Measurements from ENCODE around the gene AMBP. TPM values are rescaled to one million over a fixed set of nuclear protein-coding genes. Genes with fewer than 3 reads are reported as not detected.
A peak's percentile ranks its signal among the peaks of the same experiment; 100 is the strongest.

AMBP gene
- total and polyA plus RNA-seq, 2 of the 13 experiments (the other 11 are each of a cell fraction or from before 2014, with no cell fraction given) = 1,510 to 2,580 TPM

- TF ChIP-seq U2AF1 (optimal IDR thresholded peaks at IDR 0.05; ENCODE audit: low read depth, low read length) (no peak), DR1 (CRISPR knock-in tag; IDR thresholded peaks at IDR 0.05) (no peak), TRIM22 (IDR thresholded peaks at IDR 0.05) (no peak), KDM6A (CRISPR knock-in tag; IDR thresholded peaks at IDR 0.05; ENCODE audit: low read depth) (no peak), ZBTB7B (CRISPR knock-in tag; IDR thresholded peaks at IDR 0.05) (no peak), KDM5B (CRISPR knock-in tag; IDR thresholded peaks at IDR 0.05; ENCODE audit: borderline replicate concordance) (no peak; the same call in 1 of the 2 replicates), CHD4 (IDR thresholded peaks at IDR 0.05; ENCODE audit: borderline replicate concordance, low read length) (no peak), ZNF234 (CRISPR knock-in tag; conservative IDR thresholded peaks at IDR 0.05) (no peak), CENPBD1 (CRISPR knock-in tag; IDR thresholded peaks at IDR 0.05; ENCODE audit: borderline replicate concordance, low read depth) (no peak), PITX1 (CRISPR knock-in tag; IDR thresholded peaks at IDR 0.05) (no peak), SIN3A (IDR thresholded peaks at IDR 0.05; ENCODE audit: borderline replicate concordance, low read depth, low read length) (no peak; the same call in 1 of the 2 replicates), NAIF1 (CRISPR knock-in tag; IDR thresholded peaks at IDR 0.05; ENCODE audit: borderline replicate concordance) (no peak), ZSCAN12 (CRISPR knock-in tag; IDR thresholded peaks at IDR 0.05) (no peak), SRSF4 (IDR thresholded peaks at IDR 0.05; ENCODE audit: low read depth, low read length, poor library complexity, severe bottlenecking) (no peak), GABPA (IDR thresholded peaks at IDR 0.05; ENCODE audit: low read depth, low read length) (no peak), GABPA (CRISPR knock-in tag; IDR thresholded peaks at IDR 0.05; ENCODE audit: low read depth) (no peak), ZBTB40 (IDR thresholded peaks at IDR 0.05) (no peak), ZBTB40 (CRISPR knock-in tag; IDR thresholded peaks at IDR 0.05) (peak; percentile 38; the same call in 1 of the 2 replicates)
Measured at GRCh38 chr9:114059047-114059803, 18.9 kb downstream of the AMBP start (continued).
